ENCODE measurements around the gene NACAD.

The NACAD gene

DNA sequence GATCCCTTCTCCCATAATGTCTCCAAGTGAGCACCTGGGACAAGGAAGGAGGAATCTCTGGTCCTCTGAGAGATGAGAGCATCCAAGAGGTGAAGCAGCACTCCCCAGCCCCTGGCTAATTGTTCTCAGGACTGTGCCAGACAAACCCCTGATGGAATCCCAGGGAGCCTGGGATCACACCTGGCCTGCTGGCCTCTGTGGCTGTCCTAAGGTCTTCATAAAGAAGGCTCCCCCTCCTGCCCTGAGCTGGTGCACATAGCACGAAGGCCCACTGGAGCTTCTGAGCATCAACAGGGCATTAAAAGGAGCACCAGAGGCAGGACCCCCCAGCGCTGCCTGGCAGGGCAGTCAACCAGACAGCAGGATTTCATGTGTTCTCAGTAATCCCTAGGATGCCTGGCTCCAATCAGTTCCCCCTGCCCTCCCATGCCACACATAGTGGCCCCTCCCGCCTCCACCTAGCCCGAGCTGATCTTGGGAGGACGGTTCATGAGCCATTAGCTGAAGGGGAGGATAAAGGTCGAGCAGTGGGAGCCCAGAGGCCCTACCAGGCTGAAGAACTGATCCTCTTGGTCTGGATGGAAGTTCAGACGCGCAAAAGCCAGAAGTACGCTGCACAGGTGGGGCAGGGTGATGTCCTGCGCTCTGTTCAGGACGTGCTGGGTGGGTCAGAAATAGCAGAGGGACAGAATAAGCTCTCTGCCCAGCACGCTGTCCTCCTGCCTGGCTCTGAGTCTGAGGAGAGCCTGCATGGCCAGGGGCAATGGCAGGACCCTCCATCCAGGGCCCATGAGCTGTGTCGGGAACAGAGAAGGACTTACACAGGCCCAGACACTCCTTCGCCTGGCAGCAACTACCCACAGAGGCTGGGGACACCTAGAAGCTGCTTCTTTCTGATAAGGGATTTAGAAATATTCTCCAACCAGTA is 14.3 kb upstream of the NACAD start:
- no peaks in the 10 kb centered on the region for H3K9me3 ChIP-seq (ENCODE audit: control insufficient read depth, low read length)
- no peak overlapping the region for H3K27ac ChIP-seq (ENCODE audit: low read depth, low read length, severe bottlenecking)
- no peak overlapping the region for H3K4me3 ChIP-seq (ENCODE audit: extremely low read depth, insufficient read depth, low read length, poor library complexity, severe bottlenecking)
- peaks cover 93% of the 10 kb centered on the region for H3K36me3 ChIP-seq (ENCODE audit: control insufficient read depth, insufficient read depth, low read length)
- 91 to 94% methylated on average over 6 to 13 of the region's 14 CpGs for WGBS, 2 experiments (ENCODE audit: insufficient coverage in 2 of 2)
- peaks cover 4% of the 10 kb centered on the region for H3K4me1 ChIP-seq (ENCODE audit: control insufficient read depth, insufficient read depth, low read length, poor library complexity, severe bottlenecking)

DNA sequence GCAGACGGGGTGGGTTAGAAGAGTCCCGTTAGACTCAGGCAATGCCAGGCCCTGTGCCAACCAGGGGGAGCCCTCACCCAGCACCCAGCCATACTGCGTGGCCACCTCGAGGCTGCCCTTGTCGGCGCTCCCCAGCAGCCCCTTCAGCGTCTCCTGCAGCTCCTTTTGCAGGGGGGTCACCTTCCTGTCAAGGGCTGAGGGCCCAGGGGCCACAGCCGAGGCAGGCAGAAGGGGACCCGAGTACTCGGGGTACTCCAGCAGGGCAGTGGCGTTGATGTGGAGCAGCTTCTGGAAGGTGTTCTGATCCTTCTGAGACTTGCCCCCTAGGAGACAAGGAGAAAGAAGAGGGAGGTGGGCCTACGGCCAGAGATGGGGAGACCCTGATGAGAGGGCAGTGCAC is 13.0 kb upstream of the NACAD start:
- H3K4me1 ChIP-seq (ENCODE audit: control insufficient read depth, insufficient read depth, low read length, poor library complexity, severe bottlenecking): no peaks in the 10 kb centered on the region
- H3K4me3 ChIP-seq (ENCODE audit: extremely low read depth, insufficient read depth, low read length, poor library complexity, severe bottlenecking): no peak overlapping the region
- H3K9me3 ChIP-seq (ENCODE audit: control insufficient read depth, low read length): no peaks in the 10 kb centered on the region
- H3K27ac ChIP-seq (ENCODE audit: low read depth, low read length, severe bottlenecking): no peak overlapping the region
- peaks cover 80% of the 10 kb centered on the region for H3K36me3 ChIP-seq (ENCODE audit: control insufficient read depth, insufficient read depth, low read length)
- WGBS, 2 experiments (ENCODE audit: insufficient coverage in 2 of 2): 98 to 100% methylated on average over 5 to 9 of the region's 12 CpGs

DNA sequence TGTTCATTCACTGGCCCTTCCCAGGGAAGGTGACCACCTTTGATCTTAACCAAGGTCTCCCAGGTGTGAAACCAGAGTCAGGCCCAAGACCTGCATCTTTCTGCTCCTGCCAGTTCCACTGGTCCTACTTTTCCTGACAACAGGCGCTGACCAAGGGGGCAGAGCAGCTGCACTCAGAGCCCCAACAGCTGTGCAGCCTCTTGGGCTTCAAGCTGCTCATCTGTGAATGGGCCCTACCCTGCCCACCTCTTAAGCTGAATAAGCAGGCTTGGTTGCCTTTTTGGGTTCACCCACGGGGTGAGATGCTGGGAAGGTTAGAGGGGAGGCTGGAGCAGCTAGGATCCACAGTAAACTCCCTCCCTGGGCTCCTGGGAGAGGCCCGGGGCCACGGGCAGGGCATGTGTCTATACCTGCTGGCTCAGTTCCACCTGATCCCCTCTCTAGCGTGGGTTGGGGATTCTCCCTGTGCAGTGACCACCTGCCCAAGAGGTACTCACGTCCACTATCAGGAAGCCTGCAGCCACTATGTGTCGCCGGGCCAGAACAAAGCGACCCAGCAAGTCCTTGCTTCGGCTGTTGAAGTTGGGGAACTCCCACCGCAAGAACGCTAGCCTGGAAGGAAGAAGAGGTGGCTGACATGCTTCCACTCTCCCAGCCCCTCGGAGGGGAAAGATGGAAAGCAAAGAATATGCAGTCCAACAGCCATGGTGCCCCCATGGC is 12.2 kb upstream of the NACAD start:
- H3K36me3 ChIP-seq (ENCODE audit: control insufficient read depth, insufficient read depth, low read length): peaks cover 72% of the 10 kb centered on the region

DNA sequence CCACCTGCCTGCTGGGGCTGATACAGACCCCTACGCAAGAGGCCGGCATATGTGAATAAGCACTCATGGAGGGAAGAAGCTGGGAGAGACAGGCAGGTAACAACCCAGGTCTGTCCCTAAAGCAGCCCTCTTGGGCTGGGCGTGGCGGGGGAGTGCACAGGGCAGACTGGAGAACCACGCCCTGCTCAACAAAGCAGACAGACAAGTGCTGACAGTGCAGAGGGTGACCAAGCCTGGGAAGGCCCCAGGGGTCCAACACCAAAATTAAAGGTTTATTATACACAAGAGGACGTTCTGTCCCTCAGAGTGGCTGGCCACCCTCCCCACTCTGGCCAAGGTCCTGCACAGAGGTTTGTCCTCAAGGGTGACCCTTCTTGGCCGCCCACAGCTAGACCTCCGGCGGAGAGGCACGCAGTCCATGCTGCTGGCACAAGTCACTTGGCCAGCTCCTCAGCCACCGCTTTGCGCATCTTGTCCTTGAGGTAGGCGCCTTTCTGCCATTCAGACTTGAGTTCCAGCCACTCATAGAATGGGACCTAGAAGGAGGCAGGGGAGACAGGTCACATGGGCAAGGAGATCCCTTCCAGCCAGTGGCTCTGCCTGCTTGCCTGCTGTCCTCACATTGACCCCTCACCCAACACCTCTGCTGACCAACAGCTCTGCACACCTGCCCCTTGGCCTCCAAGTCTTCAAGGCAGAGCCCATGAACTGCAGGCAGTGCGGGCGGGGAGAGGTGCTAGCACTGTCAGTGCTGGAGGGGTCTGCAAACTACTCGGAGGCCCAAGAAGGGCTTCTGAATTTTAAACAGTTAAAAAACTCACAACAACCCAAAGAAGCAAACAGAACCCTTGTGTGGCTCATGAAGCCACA is 11.4 kb upstream of the NACAD start:
- 94 to 95% methylated on average over 11 to 12 of the region's 16 CpGs for WGBS, 2 experiments (ENCODE audit: insufficient coverage in 2 of 2)
- H3K9me3 ChIP-seq (ENCODE audit: control insufficient read depth, low read length): no peaks in the 10 kb centered on the region
- H3K4me1 ChIP-seq (ENCODE audit: control insufficient read depth, insufficient read depth, low read length, poor library complexity, severe bottlenecking): no peaks in the 10 kb centered on the region
- H3K36me3 ChIP-seq (ENCODE audit: control insufficient read depth, insufficient read depth, low read length): peaks cover 64% of the 10 kb centered on the region
- no peak overlapping the region for H3K27ac ChIP-seq (ENCODE audit: low read depth, low read length, severe bottlenecking)
- H3K4me3 ChIP-seq (ENCODE audit: extremely low read depth, insufficient read depth, low read length, poor library complexity, severe bottlenecking): no peak overlapping the region

More for the DNA sequence above, 12.2 kb upstream of the NACAD start:
- Histone ChIP-seq H3K27ac (ENCODE audit: low read depth, low read length, severe bottlenecking) (no peak overlapping the region), H3K4me3 (ENCODE audit: extremely low read depth, insufficient read depth, low read length, poor library complexity, severe bottlenecking) (no peak overlapping the region), H3K4me1 (ENCODE audit: control insufficient read depth, insufficient read depth, low read length, poor library complexity, severe bottlenecking) (no peaks in the 10 kb centered on the region), H3K9me3 (ENCODE audit: control insufficient read depth, low read length) (no peaks in the 10 kb centered on the region)
- WGBS, 2 experiments (ENCODE audit: insufficient coverage in 2 of 2): 94% methylated on average over 11 to 12 of the region's 13 CpGs

DNA sequence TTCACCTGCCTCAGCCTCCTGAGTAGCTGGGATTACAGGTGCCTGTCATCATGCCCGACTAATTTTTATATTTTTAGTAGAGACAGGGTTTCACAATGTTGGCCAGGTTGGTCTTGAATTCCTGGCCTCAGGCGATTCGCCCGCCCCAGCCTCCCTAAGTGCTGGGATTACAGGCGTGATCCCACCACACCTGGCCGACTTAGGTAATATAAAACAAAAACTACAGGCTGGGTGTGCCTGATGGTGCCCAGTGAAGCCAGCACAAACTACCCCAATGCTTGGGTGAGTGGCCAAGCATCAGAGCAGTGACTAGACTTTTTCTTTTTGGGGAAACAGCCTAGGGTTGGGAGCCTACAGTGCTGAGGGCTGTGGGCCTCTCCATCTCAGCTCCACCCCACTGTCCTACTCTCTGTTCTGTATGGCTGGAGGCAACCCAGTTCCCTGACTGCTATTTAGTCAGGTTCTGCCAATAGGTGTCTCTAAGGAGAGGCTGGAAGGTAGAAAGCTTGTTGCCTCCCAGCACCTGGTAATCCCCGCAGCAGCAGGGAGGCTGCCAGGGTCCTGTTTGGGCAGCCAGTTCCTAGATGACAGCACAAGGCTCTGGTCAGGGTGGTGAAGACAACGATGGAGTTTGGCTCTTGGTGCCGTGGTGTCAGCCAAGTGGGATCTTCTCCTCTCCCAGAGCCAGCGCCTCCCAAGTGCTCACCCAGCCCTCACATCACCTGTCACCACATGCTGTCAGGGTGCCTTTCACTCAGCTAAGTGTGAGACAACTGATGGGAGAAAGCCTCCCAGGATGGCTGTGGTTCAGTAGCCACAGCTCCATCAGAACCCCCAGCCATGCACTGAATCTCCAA is 10.4 kb upstream of the NACAD start:
- WGBS, 2 experiments (ENCODE audit: insufficient coverage in 2 of 2): 91 to 93% methylated on average over 5 to 8 of the region's 10 CpGs
- H3K4me1 ChIP-seq (ENCODE audit: control insufficient read depth, insufficient read depth, low read length, poor library complexity, severe bottlenecking): no peaks in the 10 kb centered on the region
- no peak overlapping the region for H3K27ac ChIP-seq (ENCODE audit: low read depth, low read length, severe bottlenecking)
- H3K4me3 ChIP-seq (ENCODE audit: extremely low read depth, insufficient read depth, low read length, poor library complexity, severe bottlenecking): no peak overlapping the region
- no peaks in the 10 kb centered on the region for H3K9me3 ChIP-seq (ENCODE audit: control insufficient read depth, low read length)
- peaks cover 55% of the 10 kb centered on the region for H3K36me3 ChIP-seq (ENCODE audit: control insufficient read depth, insufficient read depth, low read length)

DNA sequence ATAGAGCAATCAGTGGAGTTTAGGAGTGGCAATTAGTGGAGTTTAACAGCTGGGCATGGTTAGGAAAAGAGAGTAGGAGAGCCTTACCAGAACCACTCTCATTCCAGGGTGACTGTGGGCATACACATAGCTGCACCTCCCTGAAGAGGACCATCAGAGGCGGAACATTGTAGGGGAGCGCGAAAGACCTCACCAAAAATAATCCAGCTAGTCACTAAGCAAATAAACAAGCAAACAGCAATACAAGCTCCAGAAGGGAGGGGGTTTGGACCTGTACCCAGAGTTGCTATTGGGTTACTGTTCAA is 4.1 kb upstream of the NACAD start:
- WGBS, 2 experiments (ENCODE audit: insufficient coverage in 2 of 2): no CpG with 5 or more reads among the region's 3 CpGs
- Histone ChIP-seq H3K9me3 (ENCODE audit: control insufficient read depth, low read length) (no peaks in the 10 kb centered on the region), H3K4me1 (ENCODE audit: control insufficient read depth, insufficient read depth, low read length, poor library complexity, severe bottlenecking) (no peaks in the 10 kb centered on the region), H3K27ac (ENCODE audit: low read depth, low read length, severe bottlenecking) (no peak overlapping the region), H3K4me3 (ENCODE audit: extremely low read depth, insufficient read depth, low read length, poor library complexity, severe bottlenecking) (no peak overlapping the region), H3K36me3 (ENCODE audit: control insufficient read depth, insufficient read depth, low read length) (no peaks in the 10 kb centered on the region)

DNA sequence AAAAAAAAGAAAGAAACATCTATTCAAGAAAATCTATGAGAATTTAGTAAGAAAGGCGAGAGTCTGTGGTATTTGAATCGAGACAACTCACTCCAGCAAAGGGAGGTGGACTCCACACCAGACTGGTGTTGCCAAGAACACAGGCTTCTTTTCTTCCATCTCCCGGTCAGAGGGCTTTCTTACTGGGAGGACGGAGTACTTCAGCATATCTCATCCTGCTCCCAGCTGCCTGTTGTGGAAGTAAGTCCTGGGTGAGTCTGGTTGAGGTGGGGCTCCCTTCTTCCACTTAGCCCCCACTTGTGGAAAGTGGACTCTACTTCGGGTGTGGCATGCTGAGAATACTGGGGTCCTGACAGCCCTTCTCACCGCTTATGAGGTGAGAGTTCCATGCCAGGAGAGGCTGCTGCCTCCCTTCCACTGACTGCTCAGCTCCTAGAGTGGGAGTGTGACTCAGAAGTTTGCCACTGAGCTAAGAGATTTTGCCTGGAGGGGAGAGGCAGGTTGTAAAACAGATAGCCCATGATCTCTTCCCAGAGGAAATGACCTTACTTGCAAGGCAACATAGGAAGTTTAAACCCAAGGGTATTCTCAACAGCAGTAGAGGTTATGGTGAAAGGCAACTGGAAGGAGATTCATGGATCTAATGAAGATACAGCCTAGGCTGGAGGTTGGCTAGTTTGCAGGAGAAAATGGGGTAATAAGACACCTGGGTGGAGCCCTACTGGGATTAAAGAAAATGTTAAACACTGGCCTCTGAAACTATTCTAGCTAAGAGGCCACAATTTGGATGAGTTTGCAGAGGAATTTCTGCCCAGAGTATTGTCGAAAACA is 3.5 kb upstream of the NACAD start:
- Histone ChIP-seq H3K9me3 (ENCODE audit: control insufficient read depth, low read length) (no peaks in the 10 kb centered on the region), H3K4me3 (ENCODE audit: extremely low read depth, insufficient read depth, low read length, poor library complexity, severe bottlenecking) (no peak overlapping the region), H3K36me3 (ENCODE audit: control insufficient read depth, insufficient read depth, low read length) (no peaks in the 10 kb centered on the region), H3K27ac (ENCODE audit: low read depth, low read length, severe bottlenecking) (no peak overlapping the region), H3K4me1 (ENCODE audit: control insufficient read depth, insufficient read depth, low read length, poor library complexity, severe bottlenecking) (no peaks in the 10 kb centered on the region)
- WGBS, 2 experiments (ENCODE audit: insufficient coverage in 2 of 2): 60 to 63% methylated on average over 2 of the region's 7 CpGs

DNA sequence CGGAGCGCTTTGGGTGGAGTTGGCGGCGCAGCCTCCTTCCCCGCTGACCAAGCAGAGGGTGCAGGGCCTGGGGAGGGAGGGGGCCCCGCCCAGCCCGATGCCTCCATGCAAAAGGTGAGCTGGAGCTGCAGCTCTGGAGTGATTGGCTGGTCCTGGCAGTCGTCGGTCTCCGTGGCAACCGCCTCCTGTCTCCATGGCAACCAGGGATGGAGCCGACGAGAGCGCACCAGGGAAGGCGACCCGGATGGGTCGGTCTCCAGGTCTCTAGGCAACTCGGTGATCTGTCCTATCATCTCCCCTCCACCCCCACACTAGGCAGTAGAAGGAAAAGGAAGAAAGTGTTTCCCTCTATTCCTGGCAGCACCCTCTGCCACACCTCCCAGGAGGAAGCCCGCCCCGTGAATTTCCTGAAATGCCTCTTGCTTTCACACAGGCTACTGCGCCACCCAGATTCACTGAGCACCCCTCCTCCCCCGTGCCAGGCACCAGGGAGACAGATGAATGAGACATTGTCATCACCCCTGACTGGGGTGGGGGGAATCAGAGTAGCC is 647 bp upstream of the NACAD start:
- Histone ChIP-seq H3K27ac (ENCODE audit: low read depth, low read length, severe bottlenecking) (no peak overlapping the region), H3K4me1 (ENCODE audit: control insufficient read depth, insufficient read depth, low read length, poor library complexity, severe bottlenecking) (no peaks in the 10 kb centered on the region), H3K9me3 (ENCODE audit: control insufficient read depth, low read length) (no peaks in the 10 kb centered on the region), H3K36me3 (ENCODE audit: control insufficient read depth, insufficient read depth, low read length) (no peaks in the 10 kb centered on the region), H3K4me3 (ENCODE audit: extremely low read depth, insufficient read depth, low read length, poor library complexity, severe bottlenecking) (peak overlapping the region; percentile 53)
- WGBS, 2 experiments (ENCODE audit: insufficient coverage in 2 of 2): 6 to 7% methylated on average over 12 to 13 of the region's 22 CpGs

DNA sequence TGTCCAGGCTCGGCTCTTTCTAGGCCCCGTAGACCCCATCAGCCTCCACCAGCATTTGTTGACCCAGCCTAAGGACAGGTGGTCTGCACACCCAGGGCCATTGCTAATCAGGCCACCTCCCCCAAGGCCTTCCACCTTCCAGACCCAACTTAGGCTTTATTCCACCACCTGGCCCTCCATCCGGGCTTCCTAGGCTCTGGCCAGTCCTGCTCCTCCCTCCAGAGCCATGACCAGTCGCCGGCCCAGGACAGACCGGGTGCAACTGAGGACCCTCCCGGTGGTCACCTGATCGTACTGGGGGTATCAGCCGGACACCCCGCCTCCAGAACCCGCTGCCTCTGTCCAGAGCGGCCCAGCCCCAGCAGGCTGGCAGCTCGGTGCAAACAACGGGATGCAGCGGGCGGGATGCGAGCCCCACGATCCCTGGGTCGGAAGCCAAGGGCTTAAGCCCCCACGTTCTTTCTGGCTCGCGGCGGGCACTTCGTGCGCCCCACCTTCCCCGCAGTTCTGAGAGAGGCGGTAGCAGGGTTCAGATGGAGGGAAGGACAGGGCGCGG is 545 bp downstream of the NACAD start:
- Histone ChIP-seq H3K4me3 (ENCODE audit: extremely low read depth, insufficient read depth, low read length, poor library complexity, severe bottlenecking) (peak overlapping the region; percentile 53), H3K27ac (ENCODE audit: low read depth, low read length, severe bottlenecking) (no peak overlapping the region), H3K9me3 (ENCODE audit: control insufficient read depth, low read length) (no peaks in the 10 kb centered on the region), H3K36me3 (ENCODE audit: control insufficient read depth, insufficient read depth, low read length) (no peaks in the 10 kb centered on the region), H3K4me1 (ENCODE audit: control insufficient read depth, insufficient read depth, low read length, poor library complexity, severe bottlenecking) (no peaks in the 10 kb centered on the region)
- 75 to 80% methylated on average over 12 to 20 of the region's 29 CpGs for WGBS, 2 experiments (ENCODE audit: insufficient coverage in 2 of 2)

Data from mesodermal cell (in vitro differentiated cells).